ENCODE measurements around the gene ABHD10. TPM values are rescaled to one million over a fixed set of nuclear protein-coding genes. Genes with fewer than 3 reads are reported as not detected.

The ABHD10 gene
- total RNA-seq, 5 donors from 2014 or later (not counting 1 experiment from before 2014, with no cell fraction given): 18.3 to 31.8 (median 28.1) TPM

- Mint-ChIP-seq H3K4me1 (no peaks in the 10 kb centered on the region), H3K27ac (no peak overlapping the region), H3K36me3 (peaks cover 12% of the 10 kb centered on the region), H3K4me3 (no peak overlapping the region), H3K9me3 (no peaks in the 10 kb centered on the region), H3K27me3 (peaks cover 0 to 3% of the 10 kb centered on the region in 2 donors)
- no peaks in the 10 kb centered on the region for H3K4me1 ChIP-seq (ENCODE audit: control insufficient read depth in 1 of 2, extremely low read depth in 1 of 2, insufficient read depth in 2 of 2, low read length in 2 of 2)
- no CpG with 5 or more reads among the region's 5 CpGs for WGBS (ENCODE audit: insufficient coverage)
- no peaks in the 10 kb centered on the region for H3K27me3 ChIP-seq (replicated peaks in 1 of 2; ENCODE audit: control insufficient read depth in 2 of 2, extremely low read depth in 1 of 2, insufficient read depth in 2 of 2, low read length in 1 of 2)
- POLR2A ChIA-PET: no interaction called here
- no peaks in the 10 kb centered on the region for H3K36me3 ChIP-seq (ENCODE audit: control insufficient read depth in 2 of 2, extremely low read depth in 1 of 2, insufficient read depth in 1 of 2, low read length in 1 of 2)
- no peak overlapping the region for H3K27ac ChIP-seq (ENCODE audit: low read length)
- no peaks in the 10 kb centered on the region for H3K9me3 ChIP-seq
- no peak overlapping the region for H3K4me3 ChIP-seq (ENCODE audit: control insufficient read depth in 1 of 2, extremely low read depth in 1 of 2, low read length in 1 of 2)
- ATAC-seq (replicated peaks in 1 of 4) (no peak), DNase-seq (no peak)
- CTCF ChIA-PET: no interaction called here
Measured at GRCh38 chr3:111952086-111952485, 26.7 kb upstream of the ABHD10 start.

GRCh38 chr3:111952866-111953450 is 25.9 kb upstream of the ABHD10 start:
- Mint-ChIP-seq H3K36me3 (peaks cover 12% of the 10 kb centered on the region), H3K9me3 (no peaks in the 10 kb centered on the region), H3K27ac (no peak overlapping the region), H3K27me3 (peaks cover 0 to 3% of the 10 kb centered on the region in 2 donors), H3K4me3 (no peak overlapping the region), H3K4me1 (no peaks in the 10 kb centered on the region)
- H3K27me3 ChIP-seq (replicated peaks in 1 of 2; ENCODE audit: control insufficient read depth in 2 of 2, extremely low read depth in 1 of 2, insufficient read depth in 2 of 2, low read length in 1 of 2): no peaks in the 10 kb centered on the region
- ChIA-PET CTCF (no interaction called here), POLR2A (no interaction called here)
- no peak overlapping the region for H3K27ac ChIP-seq (ENCODE audit: low read length)
- DNase-seq: no peak
- H3K4me3 ChIP-seq (ENCODE audit: control insufficient read depth in 1 of 2, extremely low read depth in 1 of 2, low read length in 1 of 2): no peak overlapping the region
- 93% methylated on average over 2 of the region's 6 CpGs for WGBS (ENCODE audit: insufficient coverage)
- no peaks in the 10 kb centered on the region for H3K4me1 ChIP-seq (ENCODE audit: control insufficient read depth in 1 of 2, extremely low read depth in 1 of 2, insufficient read depth in 2 of 2, low read length in 2 of 2)
- H3K36me3 ChIP-seq (ENCODE audit: control insufficient read depth in 2 of 2, extremely low read depth in 1 of 2, insufficient read depth in 1 of 2, low read length in 1 of 2): no peaks in the 10 kb centered on the region
- no peak for ATAC-seq (replicated peaks in 1 of 4)
- no peaks in the 10 kb centered on the region for H3K9me3 ChIP-seq

GRCh38 chr3:111954228-111954990 is 24.4 kb upstream of the ABHD10 start:
- CTCF ChIA-PET: interaction anchor here (0.6 to 1.2 kb wide), 4 partner anchors 11 to 262 kb away, joined by 3 to 8 read pairs (median 4); no protein-coding TSS in a partner anchor
- ATAC-seq (replicated peaks in 1 of 4): no peak
- Histone ChIP-seq H3K4me1 (ENCODE audit: control insufficient read depth in 1 of 2, extremely low read depth in 1 of 2, insufficient read depth in 2 of 2, low read length in 2 of 2) (no peaks in the 10 kb centered on the region), H3K27me3 (replicated peaks in 1 of 2; ENCODE audit: control insufficient read depth in 2 of 2, extremely low read depth in 1 of 2, insufficient read depth in 2 of 2, low read length in 1 of 2) (no peaks in the 10 kb centered on the region), H3K9me3 (no peaks in the 10 kb centered on the region), H3K4me3 (ENCODE audit: control insufficient read depth in 1 of 2, extremely low read depth in 1 of 2, low read length in 1 of 2) (no peak overlapping the region), H3K27ac (ENCODE audit: low read length) (no peak overlapping the region), H3K36me3 (ENCODE audit: control insufficient read depth in 2 of 2, extremely low read depth in 1 of 2, insufficient read depth in 1 of 2, low read length in 1 of 2) (no peaks in the 10 kb centered on the region)
- Mint-ChIP-seq H3K27ac (no peak overlapping the region), H3K36me3 (peaks cover 12% of the 10 kb centered on the region), H3K27me3 (no peaks in the 10 kb centered on the region), H3K9me3 (no peaks in the 10 kb centered on the region), H3K4me1 (no peaks in the 10 kb centered on the region), H3K4me3 (no peak overlapping the region)
- POLR2A ChIA-PET: no interaction called here
- 100% methylated on average over 1 of the region's 6 CpGs for WGBS (ENCODE audit: insufficient coverage)
- DNase-seq: no peak

GRCh38 chr3:111955876-111956275 is 22.9 kb upstream of the ABHD10 start:
- no peaks in the 10 kb centered on the region for H3K27me3 ChIP-seq (replicated peaks in 1 of 2; ENCODE audit: control insufficient read depth in 2 of 2, extremely low read depth in 1 of 2, insufficient read depth in 2 of 2, low read length in 1 of 2)
- H3K36me3 ChIP-seq (ENCODE audit: control insufficient read depth in 2 of 2, extremely low read depth in 1 of 2, insufficient read depth in 1 of 2, low read length in 1 of 2): no peaks in the 10 kb centered on the region
- H3K4me1 ChIP-seq (ENCODE audit: control insufficient read depth in 1 of 2, extremely low read depth in 1 of 2, insufficient read depth in 2 of 2, low read length in 2 of 2): no peaks in the 10 kb centered on the region
- Mint-ChIP-seq H3K27me3 (no peaks in the 10 kb centered on the region), H3K4me3 (no peak overlapping the region), H3K4me1 (no peaks in the 10 kb centered on the region), H3K9me3 (no peaks in the 10 kb centered on the region), H3K27ac (no peak overlapping the region), H3K36me3 (peaks cover 8% of the 10 kb centered on the region)
- no peaks in the 10 kb centered on the region for H3K9me3 ChIP-seq
- no peak for ATAC-seq (replicated peaks in 1 of 4)
- no peak for DNase-seq
- ChIA-PET CTCF (interaction anchor here in 1 of 2 donors (0.6 kb wide), 1 partner anchor 238 kb away, joined by 3 read pairs; no protein-coding TSS in a partner anchor), POLR2A (interaction anchor here in 1 of 2 donors (0.8 kb wide), 1 partner anchor 11 kb away, joined by 3 read pairs; no protein-coding TSS in a partner anchor)
- no peak overlapping the region for H3K27ac ChIP-seq (ENCODE audit: low read length)
- H3K4me3 ChIP-seq (ENCODE audit: control insufficient read depth in 1 of 2, extremely low read depth in 1 of 2, low read length in 1 of 2): no peak overlapping the region
- WGBS (ENCODE audit: insufficient coverage): no CpG with 5 or more reads among the region's 1 CpG

- no peak overlapping the region for H3K4me3 Mint-ChIP-seq
- peaks cover 8% of the 10 kb centered on the region for H3K36me3 Mint-ChIP-seq
- 97% methylated on average over 3 of the region's 3 CpGs for WGBS (ENCODE audit: insufficient coverage)
- DNase-seq (no peak), ATAC-seq (replicated peaks in 1 of 4) (no peak)
- CTCF ChIA-PET: interaction anchor here in 1 of 2 donors (0.6 to 1.0 kb wide), 2 partner anchors 32 to 239 kb away, joined by 3 read pairs; no protein-coding TSS in a partner anchor
- Histone ChIP-seq H3K4me1 (ENCODE audit: control insufficient read depth in 1 of 2, extremely low read depth in 1 of 2, insufficient read depth in 2 of 2, low read length in 2 of 2) (no peaks in the 10 kb centered on the region), H3K4me3 (ENCODE audit: control insufficient read depth in 1 of 2, extremely low read depth in 1 of 2, low read length in 1 of 2) (no peak overlapping the region), H3K27ac (ENCODE audit: low read length) (no peak overlapping the region), H3K9me3 (no peaks in the 10 kb centered on the region), H3K27me3 (replicated peaks in 1 of 2; ENCODE audit: control insufficient read depth in 2 of 2, extremely low read depth in 1 of 2, insufficient read depth in 2 of 2, low read length in 1 of 2) (no peaks in the 10 kb centered on the region), H3K36me3 (ENCODE audit: control insufficient read depth in 2 of 2, extremely low read depth in 1 of 2, insufficient read depth in 1 of 2, low read length in 1 of 2) (no peaks in the 10 kb centered on the region)
- no peaks in the 10 kb centered on the region for H3K9me3 Mint-ChIP-seq
- no peaks in the 10 kb centered on the region for H3K27me3 Mint-ChIP-seq
- POLR2A ChIA-PET: no interaction called here
- H3K4me1 Mint-ChIP-seq: no peaks in the 10 kb centered on the region
- H3K27ac Mint-ChIP-seq: no peak overlapping the region
Measured at GRCh38 chr3:111956449-111956848, 22.4 kb upstream of the ABHD10 start.

GRCh38 chr3:111956995-111957734 is 21.7 kb upstream of the ABHD10 start:
- no peak overlapping the region for H3K27ac Mint-ChIP-seq
- H3K27me3 Mint-ChIP-seq: no peaks in the 10 kb centered on the region

More at GRCh38 chr3:111956995-111957734, 21.7 kb upstream of the ABHD10 start:
- H3K4me1 Mint-ChIP-seq: no peaks in the 10 kb centered on the region
- ChIA-PET CTCF (interaction anchor here (1.0 kb wide), 2 partner anchors 11 to 31 kb away, joined by 3 to 6 read pairs; no protein-coding TSS in a partner anchor), POLR2A (no interaction called here)
- Histone ChIP-seq H3K36me3 (ENCODE audit: control insufficient read depth in 2 of 2, extremely low read depth in 1 of 2, insufficient read depth in 1 of 2, low read length in 1 of 2) (no peaks in the 10 kb centered on the region), H3K27ac (ENCODE audit: low read length) (no peak overlapping the region), H3K4me3 (ENCODE audit: control insufficient read depth in 1 of 2, extremely low read depth in 1 of 2, low read length in 1 of 2) (no peak overlapping the region), H3K27me3 (replicated peaks in 1 of 2; ENCODE audit: control insufficient read depth in 2 of 2, extremely low read depth in 1 of 2, insufficient read depth in 2 of 2, low read length in 1 of 2) (no peaks in the 10 kb centered on the region), H3K9me3 (no peaks in the 10 kb centered on the region), H3K4me1 (ENCODE audit: control insufficient read depth in 1 of 2, extremely low read depth in 1 of 2, insufficient read depth in 2 of 2, low read length in 2 of 2) (no peaks in the 10 kb centered on the region)
- 100% methylated on average over 3 of the region's 4 CpGs for WGBS (ENCODE audit: insufficient coverage)
- H3K4me3 Mint-ChIP-seq: no peak overlapping the region
- no peak for ATAC-seq (replicated peaks in 1 of 4)
- no peaks in the 10 kb centered on the region for H3K9me3 Mint-ChIP-seq
- DNase-seq: no peak
- peaks cover 8% of the 10 kb centered on the region for H3K36me3 Mint-ChIP-seq

Measured in T-cell (primary cell).